ENCODE data around the gene ACCS. TPM values are rescaled to one million over a fixed set of nuclear protein-coding genes. Genes with fewer than 3 reads are reported as not detected.

Gene ACCS
- polyA plus RNA-seq, 2 of the 4 experiments (the other 2 are of a cell fraction): 21.7 to 24.9 TPM

DNA sequence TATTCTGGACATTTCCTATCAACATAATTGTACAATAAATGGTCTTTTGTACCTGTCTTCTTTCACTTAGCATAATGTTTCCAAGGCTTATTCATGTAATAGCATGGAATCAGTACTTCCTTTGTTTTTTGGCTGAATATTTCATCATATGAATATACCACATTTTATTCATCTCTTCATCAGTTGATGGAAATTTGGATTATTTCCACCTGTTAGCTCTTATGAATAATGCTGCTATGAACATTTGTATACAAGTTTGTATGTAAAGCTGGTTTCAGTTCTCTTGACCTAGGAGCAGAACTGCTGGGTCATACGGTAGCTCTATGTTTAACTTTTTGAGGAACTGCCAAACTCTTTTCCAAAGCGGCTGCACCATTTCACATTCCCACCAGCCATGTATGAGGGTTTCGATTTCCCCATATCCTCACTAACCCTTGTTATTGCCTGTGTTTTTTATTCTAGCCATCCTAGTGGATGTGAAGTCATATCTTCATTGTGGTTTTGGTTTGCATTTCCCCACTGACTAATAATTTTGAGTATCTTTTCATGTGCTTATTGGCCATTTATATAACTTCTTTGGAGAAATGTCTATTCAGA, 50.3 kb downstream of the ACCS start:
- POLR2A ChIA-PET: no interaction called here
- DNase-seq (ENCODE audit: low read depth in 1 of 2, low spot score in 1 of 2): no peak
- TF ChIP-seq HOXA7 (CRISPR knock-in tag; IDR thresholded peaks at IDR 0.05): no peak
- no peak for TF ChIP-seq CHD4 (IDR thresholded peaks at IDR 0.05; ENCODE audit: borderline replicate concordance)
- TF ChIP-seq, protein P1, sequence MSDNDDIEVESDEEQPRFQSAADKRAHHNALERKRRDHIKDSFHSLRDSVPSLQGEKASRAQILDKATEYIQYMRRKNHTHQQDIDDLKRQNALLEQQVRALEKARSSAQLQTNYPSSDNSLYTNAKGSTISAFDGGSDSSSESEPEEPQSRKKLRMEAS (IDR thresholded peaks at IDR 0.05): no peak
- TF ChIP-seq RAD21 (conservative IDR thresholded peaks at IDR 0.05 in 1 of 2, IDR thresholded peaks at IDR 0.05 in 1 of 2): no peak
- TF ChIP-seq ZSCAN20 (CRISPR knock-in tag; IDR thresholded peaks at IDR 0.05): no peak
- TF ChIP-seq TFCP2L1 (CRISPR knock-in tag; IDR thresholded peaks at IDR 0.05): no peak
- TF ChIP-seq JUN (IDR thresholded peaks at IDR 0.05): no peak
- TF ChIP-seq SMC3 (IDR thresholded peaks at IDR 0.05): no peak
- TF ChIP-seq, protein P2, sequence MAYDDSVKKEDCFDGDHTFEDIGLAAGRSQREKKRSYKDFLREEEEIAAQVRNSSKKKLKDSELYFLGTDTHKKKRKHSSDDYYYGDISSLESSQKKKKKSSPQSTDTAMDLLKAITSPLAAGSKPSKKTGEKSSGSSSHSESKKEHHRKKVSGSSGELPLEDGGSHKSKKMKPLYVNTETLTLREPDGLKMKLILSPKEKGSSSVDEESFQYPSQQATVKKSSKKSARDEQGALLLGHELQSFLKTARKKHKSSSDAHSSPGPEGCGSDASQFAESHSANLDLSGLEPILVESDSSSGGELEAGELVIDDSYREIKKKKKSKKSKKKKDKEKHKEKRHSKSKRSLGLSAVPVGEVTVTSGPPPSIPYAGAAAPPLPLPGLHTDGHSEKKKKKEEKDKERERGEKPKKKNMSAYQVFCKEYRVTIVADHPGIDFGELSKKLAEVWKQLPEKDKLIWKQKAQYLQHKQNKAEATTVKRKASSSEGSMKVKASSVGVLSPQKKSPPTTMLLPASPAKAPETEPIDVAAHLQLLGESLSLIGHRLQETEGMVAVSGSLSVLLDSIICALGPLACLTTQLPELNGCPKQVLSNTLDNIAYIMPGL (CRISPR knock-in tag; IDR thresholded peaks at IDR 0.05; ENCODE audit: borderline replicate concordance): no peak
- TF ChIP-seq RFX5 (IDR thresholded peaks at IDR 0.05): no peak
- no peak for TF ChIP-seq ZC3H11A (IDR thresholded peaks at IDR 0.05)
- TF ChIP-seq JUNB (IDR thresholded peaks at IDR 0.05): no peak
- TF ChIP-seq EHF (CRISPR knock-in tag; IDR thresholded peaks at IDR 0.05): no peak
- TF ChIP-seq, protein P3, sequence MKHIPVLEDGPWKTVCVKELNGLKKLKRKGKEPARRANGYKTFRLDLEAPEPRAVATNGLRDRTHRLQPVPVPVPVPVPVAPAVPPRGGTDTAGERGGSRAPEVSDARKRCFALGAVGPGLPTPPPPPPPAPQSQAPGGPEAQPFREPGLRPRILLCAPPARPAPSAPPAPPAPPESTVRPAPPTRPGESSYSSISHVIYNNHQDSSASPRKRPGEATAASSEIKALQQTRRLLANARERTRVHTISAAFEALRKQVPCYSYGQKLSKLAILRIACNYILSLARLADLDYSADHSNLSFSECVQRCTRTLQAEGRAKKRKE (CRISPR knock-in tag; IDR thresholded peaks at IDR 0.05; ENCODE audit: low read depth): no peak
- TF ChIP-seq MYC (IDR thresholded peaks at IDR 0.05; ENCODE audit: borderline replicate concordance, low read length): no peak
- no peak for TF ChIP-seq KDM5A (IDR thresholded peaks at IDR 0.05)
- no peak for TF ChIP-seq TP53 (CRISPR knock-in tag; IDR thresholded peaks at IDR 0.05)
- TF ChIP-seq RCOR1 (IDR thresholded peaks at IDR 0.05; ENCODE audit: low read depth, low read length): no peak
- TF ChIP-seq FOSL2 (IDR thresholded peaks at IDR 0.05): no peak
- TF ChIP-seq FOSL2 (CRISPR knock-in tag; IDR thresholded peaks at IDR 0.05): no peak
- TF ChIP-seq HOXB13 (CRISPR knock-in tag; IDR thresholded peaks at IDR 0.05; ENCODE audit: low read depth): no peak
- no peak for ATAC-seq
- Histone ChIP-seq H3K4me1 (no peaks in the 10 kb centered on the region), H3K27ac (no peak overlapping the region), H3K4me2 (no peak overlapping the region), H3K4me3 (no peak overlapping the region), H3K9me3 (no peaks in the 10 kb centered on the region)
- CTCF ChIA-PET: interaction anchor here (1.2 to 1.8 kb wide), 2 partner anchors 16 to 22 kb away, joined by 5 to 13 read pairs; no protein-coding TSS in a partner anchor
- FAIRE-seq: no peak
- WGBS (ENCODE audit: missing lambda C conversion rate): 94% methylated on average over 3 of the region's 3 CpGs

- no peak overlapping the region for H3K4me3 ChIP-seq
- DNase-seq (ENCODE audit: low read depth in 1 of 2, low spot score in 1 of 2): peak; percentile 18 to 39
These were observed 54.1 kb downstream of the ACCS start for GRCh38 chr11:44120169-44120568.

More at GRCh38 chr11:44120169-44120568, 54.1 kb downstream of the ACCS start:
- H3K9me3 ChIP-seq: no peaks in the 10 kb centered on the region
- no peaks in the 10 kb centered on the region for H3K4me1 ChIP-seq
- ChIA-PET POLR2A (no interaction called here), CTCF (interaction anchor here (0.9 to 4.0 kb wide), 9 partner anchors 9 to 167 kb away, joined by 3 to 18 read pairs (median 3); partner anchors contain the start of gene EXT2)
- no peak overlapping the region for H3K4me2 ChIP-seq
- FAIRE-seq (no peak), ATAC-seq (peak; percentile 76 to 86; a peak in 4 of 6 replicates)
- H3K27ac ChIP-seq: no peak overlapping the region
- 78% methylated on average over 5 of the region's 5 CpGs for WGBS (ENCODE audit: missing lambda C conversion rate)
- no peak for TF ChIP-seq KDM1A (IDR thresholded peaks at IDR 0.05; ENCODE audit: low read depth)
- TF ChIP-seq, protein P4, sequence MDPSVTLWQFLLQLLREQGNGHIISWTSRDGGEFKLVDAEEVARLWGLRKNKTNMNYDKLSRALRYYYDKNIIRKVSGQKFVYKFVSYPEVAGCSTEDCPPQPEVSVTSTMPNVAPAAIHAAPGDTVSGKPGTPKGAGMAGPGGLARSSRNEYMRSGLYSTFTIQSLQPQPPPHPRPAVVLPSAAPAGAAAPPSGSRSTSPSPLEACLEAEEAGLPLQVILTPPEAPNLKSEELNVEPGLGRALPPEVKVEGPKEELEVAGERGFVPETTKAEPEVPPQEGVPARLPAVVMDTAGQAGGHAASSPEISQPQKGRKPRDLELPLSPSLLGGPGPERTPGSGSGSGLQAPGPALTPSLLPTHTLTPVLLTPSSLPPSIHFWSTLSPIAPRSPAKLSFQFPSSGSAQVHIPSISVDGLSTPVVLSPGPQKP (IDR thresholded peaks at IDR 0.05; ENCODE audit: low read depth, low read length): no peak
- TF ChIP-seq EP300 (IDR thresholded peaks at IDR 0.05): no peak
- TF ChIP-seq CTCF (IDR thresholded peaks at IDR 0.05): no peak
- TF ChIP-seq ZSCAN20 (CRISPR knock-in tag; IDR thresholded peaks at IDR 0.05): no peak
- TF ChIP-seq POLR2A (IDR thresholded peaks at IDR 0.05; ENCODE audit: low read length): no peak
- no peak for TF ChIP-seq ZFP36 (IDR thresholded peaks at IDR 0.05; ENCODE audit: borderline replicate concordance, partially characterized antibody)
- TF ChIP-seq RAD21 (conservative IDR thresholded peaks at IDR 0.05 in 1 of 2, IDR thresholded peaks at IDR 0.05 in 1 of 2): 0 out of 5 replicates have a peak, but pooled peaks of 1 of the 2 experiments have one; percentile 19
- TF ChIP-seq CEBPB (IDR thresholded peaks at IDR 0.05): no peak
